Esophagus squamous epithelium (tissue), 5 donors: ENCODE results near the gene PHPT1. TPM values are rescaled to one million over a fixed set of nuclear protein-coding genes. Genes with fewer than 3 reads are reported as not detected.
A peak's percentile ranks its signal among the peaks of the same experiment; 100 is the strongest.

Source experiments
- DNase-seq: peaks from one replicate; lab custom pipeline; 2025; lab: John Stamatoyannopoulos, UW
- H3K27ac ChIP-seq, 4 donors: fragments of 200-600 bp; sonication (generic); one replicate each; pipeline ENCODE4 v1.5.1; 2016 to 2019; ENCODE audit warnings: mild to moderate bottlenecking in 1 of 4
- H3K27me3 ChIP-seq, 4 donors: fragments of 200-600 bp; sonication (generic); 1 replicate in 3 of 4; 2 replicates in 1 of 4; pipeline versions ENCODE4 v1.5.1 to v1.6.0; 2017 to 2021; ENCODE audit warnings: antibody characterized with exemption in 1 of 4
- H3K36me3 ChIP-seq, 3 donors: fragments of 200-600 bp; sonication (generic); one replicate each; pipeline ENCODE4 v1.5.1; 2016 to 2019
- H3K4me1 ChIP-seq, 3 donors: fragments of 200-600 bp; sonication (generic); one replicate each; pipeline ENCODE4 v1.5.1; 2017 to 2019
- H3K4me3 ChIP-seq, 4 donors: fragments of 200-600 bp; sonication (generic); 1 replicate in 3 of 4; 2 replicates in 1 of 4; pipeline ENCODE4 v1.5.1; 2016 to 2019; ENCODE audit warnings: mild to moderate bottlenecking in 2 of 4, moderate library complexity in 1 of 4
- H3K9me3 ChIP-seq, 3 donors: fragments of 200-600 bp; sonication (generic); one replicate each; pipeline ENCODE4 v1.5.1; 2016 to 2019
- CTCF ChIP-seq, 6 experiments: fragments of 450-650 bp in 4 of 6; fragments of 200-600 bp in 2 of 6; sonication (generic) in 2 of 6; IDR thresholded peaks; one replicate each; pipeline ENCODE4 v1.5.1; 2016 to 2019; ENCODE audit warnings: antibody characterized with exemption in 6 of 6, mild to moderate bottlenecking in 4 of 6, moderate library complexity in 4 of 6
- POLR2A ChIP-seq, 4 donors: fragments of 450-650 bp; IDR thresholded peaks; one replicate each; pipeline ENCODE4 v1.6.1; 2017; ENCODE audit warnings: antibody characterized with exemption in 4 of 4, mild to moderate bottlenecking in 4 of 4, moderate library complexity in 3 of 4
- WGBS, 2 donors: methylation state at CpG; one replicate each; pipeline ENCODE4 v1.1.5; 2018; 5-methylcytosine and 5-hydroxymethylcytosine counted together
- intact Hi-C: fragments of 100-400 bp; cut with DNase I; formaldehyde crosslinking; loops from one replicate; pipeline ENCODE4 v1.15.0; 2022
- total RNA-seq, 4 donors: library from RNA; depleted of rRNA; stranded (reverse); fragments of >200 nt; gene quantifications; one replicate each; pipeline ENCODE4 v1.1.0, GENCODE V29; 2016
- donor health status: DM: yes; HTN: yes; CAD: no.

The PHPT1 gene
- total RNA-seq, 4 donors from 2014 or later: 21.9 to 53.2 (median 42.2) TPM

DNA sequence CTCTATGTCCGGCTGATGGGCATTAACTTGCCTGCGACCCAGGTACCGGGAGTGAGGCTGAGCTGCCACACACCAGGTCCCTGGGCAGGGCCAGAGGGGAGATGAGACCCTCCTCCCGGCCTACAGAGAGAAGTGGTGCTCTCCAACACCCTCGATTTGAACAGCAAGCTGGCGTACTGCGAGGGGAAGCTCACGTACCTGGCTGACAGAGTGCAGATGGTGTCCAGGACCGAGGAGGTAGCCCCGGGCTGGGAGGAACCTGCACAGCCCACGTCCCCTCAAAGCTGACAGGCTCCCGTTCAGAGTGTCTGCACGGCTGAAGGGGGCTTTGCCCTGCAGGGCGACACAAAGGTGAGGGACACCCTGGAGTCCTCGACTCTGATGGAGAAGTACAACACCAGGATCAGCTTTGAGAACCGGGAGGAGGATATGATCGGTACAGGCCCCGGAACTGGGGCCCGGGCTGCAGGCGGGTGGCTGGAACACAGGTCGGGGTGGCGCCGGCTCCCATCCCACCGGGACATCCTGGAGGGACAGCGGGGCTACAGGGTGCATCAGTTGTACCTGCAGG lies 42.5 kb upstream of the PHPT1 start:
- Histone ChIP-seq H3K4me3 (peak overlapping the region; percentile 84 to 98 (median 89)), H3K36me3 (peaks cover 0 to 30% (median 0%) of the 10 kb centered on the region in 3 donors), H3K27me3 (peaks cover 0 to 17% (median 1%) of the 10 kb centered on the region in 4 donors), H3K9me3 (no peaks in the 10 kb centered on the region), H3K4me1 (peaks cover 27 to 52% (median 27%) of the 10 kb centered on the region in 3 donors), H3K27ac (peak overlapping the region; percentile 86 to 96 (median 92))
- TF ChIP-seq POLR2A (IDR thresholded peaks at IDR 0.05): no peak
- no peak for TF ChIP-seq CTCF (IDR thresholded peaks at IDR 0.05)
- intact Hi-C loops: no loop called here
- DNase-seq: no peak
- WGBS, 2 donors: 42 to 69% methylated on average over 12 to 13 of the region's 25 CpGs

- Histone ChIP-seq H3K9me3 (no peaks in the 10 kb centered on the region), H3K27ac (peak within 1 kb of the TSS; percentile 86 to 96 (median 92)), H3K36me3 (peaks cover 0 to 38% (median 0%) of the 10 kb centered on the region in 3 donors), H3K27me3 (peaks cover 0 to 9% (median 0%) of the 10 kb centered on the region in 4 donors), H3K4me1 (peaks cover 27 to 57% (median 27%) of the 10 kb centered on the region in 3 donors), H3K4me3 (peak within 1 kb of the TSS; percentile 84 to 98 (median 89))
- peak in 3 of 4 donors; percentile 35 to 77 (median 56) for TF ChIP-seq POLR2A (IDR thresholded peaks at IDR 0.05)
- TF ChIP-seq CTCF (IDR thresholded peaks at IDR 0.05): peak in 1 of 6 experiments; percentile 21
- 0 to 2% methylated on average over 3 to 10 of the region's 96 CpGs for WGBS, 2 donors
- DNase-seq: no peak
- intact Hi-C loops: no loop called here
Measured at GRCh38 chr9:136807281-136808074, 41.7 kb upstream of the PHPT1 start, which contains the start of gene RABL6. Gene RABL6 (plus strand): TSS chr9:136807948. CDS start chr9:136808197, 249 bp downstream.

- Histone ChIP-seq H3K27ac (peak overlapping the region; percentile 86 to 96 (median 92)), H3K27me3 (peaks cover 0 to 3% (median 0%) of the 10 kb centered on the region in 4 donors), H3K4me3 (peak overlapping the region; percentile 84 to 98 (median 89)), H3K36me3 (peaks cover 0 to 45% (median 0%) of the 10 kb centered on the region in 3 donors), H3K9me3 (no peaks in the 10 kb centered on the region), H3K4me1 (peaks cover 27 to 57% (median 27%) of the 10 kb centered on the region in 3 donors)
- TF ChIP-seq CTCF (IDR thresholded peaks at IDR 0.05): no peak
- no peak for TF ChIP-seq POLR2A (IDR thresholded peaks at IDR 0.05)
- no peak for DNase-seq
- WGBS, 2 donors: 0 to 2% methylated on average over 2 to 15 of the region's 93 CpGs
- intact Hi-C loops: no loop called here
Measured at GRCh38 chr9:136808075-136808805, 41.0 kb upstream of the PHPT1 start.

DNA sequence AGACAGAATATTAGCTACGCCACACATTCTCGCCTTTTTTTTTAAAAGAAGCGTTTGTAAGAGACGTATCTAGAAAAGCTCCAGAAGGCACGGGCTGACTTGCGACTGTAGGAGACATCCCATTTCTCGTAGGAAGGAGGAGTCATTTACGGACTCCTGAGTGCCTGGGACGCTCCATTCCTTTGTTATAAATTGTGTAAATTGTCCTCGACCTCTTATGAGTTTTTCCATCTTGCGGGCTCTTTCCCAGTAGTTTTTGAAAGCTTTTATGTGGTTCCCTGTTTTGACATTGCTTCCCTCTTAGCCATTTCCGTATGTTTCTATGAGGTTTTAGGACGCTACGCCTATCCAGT lies 40.4 kb upstream of the PHPT1 start:
- WGBS, 2 donors: 1 to 2% methylated on average over 14 of the region's 14 CpGs
- Histone ChIP-seq H3K36me3 (peaks cover 0 to 48% (median 0%) of the 10 kb centered on the region in 3 donors), H3K9me3 (no peaks in the 10 kb centered on the region), H3K4me1 (peaks cover 27 to 57% (median 27%) of the 10 kb centered on the region in 3 donors), H3K4me3 (peak overlapping the region; percentile 84 to 98 (median 89)), H3K27me3 (no peaks in the 10 kb centered on the region), H3K27ac (peak overlapping the region in 3 of 4 donors; percentile 86 to 96 (median 88))
- TF ChIP-seq POLR2A (IDR thresholded peaks at IDR 0.05) (no peak), CTCF (IDR thresholded peaks at IDR 0.05) (no peak)
- DNase-seq: no peak
- intact Hi-C loops: no loop called here
